ENCODE results near the gene HCRTR1.
"Not testable (repeated sequence)": the region's sequence is repeated elsewhere in the genome, so short reads cannot be mapped to it uniquely, and the experiment has no call there.

HCRTR1 gene

GRCh38 chr1:31581821-31582810 is 35.4 kb upstream of the HCRTR1 start:
- DNase-seq (ENCODE audit: low read depth) = no peak

- no peak for DNase-seq (ENCODE audit: low read depth)
Observed at GRCh38 chr1:31583082-31583994, 34.2 kb upstream of the HCRTR1 start.

- DNase-seq (ENCODE audit: low read depth) = no peak
Observed at GRCh38 chr1:31583995-31584868, 33.3 kb upstream of the HCRTR1 start.

- DNase-seq (ENCODE audit: low read depth) = no peak
Observed at GRCh38 chr1:31584869-31585735, 32.4 kb upstream of the HCRTR1 start.

GRCh38 chr1:31585736-31586365 is 31.6 kb upstream of the HCRTR1 start:
- DNase-seq (ENCODE audit: low read depth) = no peak

GRCh38 chr1:31586376-31587327 is 30.8 kb upstream of the HCRTR1 start:
- DNase-seq (ENCODE audit: low read depth) = no peak

GRCh38 chr1:31587328-31587699 is 30.2 kb upstream of the HCRTR1 start:
- DNase-seq (ENCODE audit: low read depth) = not testable (repeated sequence)

- DNase-seq (ENCODE audit: low read depth) = no peak
Observed at GRCh38 chr1:31587720-31588423, 29.6 kb upstream of the HCRTR1 start.

- DNase-seq (ENCODE audit: low read depth) = no peak
Observed at GRCh38 chr1:31588751-31589515, 28.6 kb upstream of the HCRTR1 start.

GRCh38 chr1:31591425-31592093 is 25.9 kb upstream of the HCRTR1 start:
- no peak for DNase-seq (ENCODE audit: low read depth)

- no peak for DNase-seq (ENCODE audit: low read depth)
Observed at GRCh38 chr1:31592132-31592531, 25.4 kb upstream of the HCRTR1 start.

- no peak for DNase-seq (ENCODE audit: low read depth)
Observed at GRCh38 chr1:31593136-31593665, 24.3 kb upstream of the HCRTR1 start.

GRCh38 chr1:31593770-31594632 is 23.5 kb upstream of the HCRTR1 start:
- peak; percentile 36 for DNase-seq (ENCODE audit: low read depth)

GRCh38 chr1:31595836-31596736 is 21.4 kb upstream of the HCRTR1 start:
- no peak for DNase-seq (ENCODE audit: low read depth)

GRCh38 chr1:31596737-31597097 is 20.8 kb upstream of the HCRTR1 start:
- DNase-seq (ENCODE audit: low read depth) = no peak

Measured in HS-5 (cell line).